ENCODE results near the gene MGAT4A.
"Not testable (repeated sequence)": the region's sequence is repeated elsewhere in the genome, so short reads cannot be mapped to it uniquely, and the experiment has no call there.

MGAT4A gene

GRCh38 chr2:98759827-98760625 lies 29.1 kb upstream of the MGAT4A start:
- no peak for DNase-seq

GRCh38 chr2:98759338-98759737 lies 28.4 kb upstream of the MGAT4A start:
- no peak for DNase-seq

- peak in 15 of 56 donors; percentile 8 to 56 (median 33) for DNase-seq
Measured at GRCh38 chr2:98757904-98758421, 27.0 kb upstream of the MGAT4A start.

- no peak for DNase-seq
Measured at GRCh38 chr2:98753801-98754200, 22.9 kb upstream of the MGAT4A start.

- not testable (repeated sequence) for DNase-seq
Measured at GRCh38 chr2:98752711-98753110, 21.8 kb upstream of the MGAT4A start.

GRCh38 chr2:98751748-98752147 lies 20.8 kb upstream of the MGAT4A start:
- DNase-seq, result no peak

- DNase-seq, result no peak
Measured at GRCh38 chr2:98750593-98751282, 19.8 kb upstream of the MGAT4A start.

GRCh38 chr2:98749066-98749450 lies 18.1 kb upstream of the MGAT4A start:
- DNase-seq, result peak in 8 of 56 donors; percentile 11 to 55 (median 34)

- no peak for DNase-seq
Measured at GRCh38 chr2:98748292-98749065, 17.5 kb upstream of the MGAT4A start.

- no peak for DNase-seq
Measured at GRCh38 chr2:98747888-98748287, 17.0 kb upstream of the MGAT4A start.

- DNase-seq, result no peak
Measured at GRCh38 chr2:98746426-98746825, 15.5 kb upstream of the MGAT4A start.

GRCh38 chr2:98744595-98744994 lies 13.7 kb upstream of the MGAT4A start:
- DNase-seq, result no peak

- no peak for DNase-seq
Measured at GRCh38 chr2:98743835-98744234, 12.9 kb upstream of the MGAT4A start.

GRCh38 chr2:98739020-98739419 lies 8.1 kb upstream of the MGAT4A start:
- no peak for DNase-seq

- DNase-seq, result no peak
Measured at GRCh38 chr2:98738304-98738703, 7.4 kb upstream of the MGAT4A start.

GRCh38 chr2:98737848-98738247 lies 6.9 kb upstream of the MGAT4A start:
- no peak for DNase-seq

GRCh38 chr2:98736464-98736889 lies 5.5 kb upstream of the MGAT4A start:
- DNase-seq, result no peak

- DNase-seq, result no peak
Measured at GRCh38 chr2:98734823-98735260, 3.9 kb upstream of the MGAT4A start.

- DNase-seq, result no peak
Measured at GRCh38 chr2:98734162-98734561, 3.2 kb upstream of the MGAT4A start.

- DNase-seq, result no peak
Measured at GRCh38 chr2:98732430-98733051, 1.6 kb upstream of the MGAT4A start.

GRCh38 chr2:98731894-98732349 lies 990 bp upstream of the MGAT4A start:
- DNase-seq, result no peak

Data from nucleus accumbens (tissue), 56 donors.